Stimulated activated CD8-positive, alpha-beta memory T cell treated with anti-CD3 and anti-CD28 coated beads, Interleukin-4, amount 100 ng/mL, for 48 hours (primary cell): ENCODE data around the gene FGF14.

ENCODE experiments used
- DNase-seq: peaks from one replicate; pipeline ENCODE4 v3.0.0-alpha.2; 2020

FGF14 gene

GRCh38 chr13:101837288-101837687, 564.6 kb downstream of the FGF14 start:
- DNase-seq: no peak

GRCh38 chr13:101835920-101836319, 565.9 kb downstream of the FGF14 start:
- no peak for DNase-seq

GRCh38 chr13:101833671-101834070, 568.2 kb downstream of the FGF14 start:
- DNase-seq: no peak

- DNase-seq: no peak
Measured at GRCh38 chr13:101830035-101830434, 571.8 kb downstream of the FGF14 start.

GRCh38 chr13:101829484-101829883, 572.4 kb downstream of the FGF14 start:
- no peak for DNase-seq

- no peak for DNase-seq
Measured at GRCh38 chr13:101828119-101828518, 573.7 kb downstream of the FGF14 start.

GRCh38 chr13:101817898-101818297, 584.0 kb downstream of the FGF14 start:
- no peak for DNase-seq

- no peak for DNase-seq
Measured at GRCh38 chr13:101811881-101812280, 590.0 kb downstream of the FGF14 start.

GRCh38 chr13:101811284-101811839, 590.5 kb downstream of the FGF14 start:
- DNase-seq: no peak

- no peak for DNase-seq
Measured at GRCh38 chr13:101799196-101799595, 602.7 kb downstream of the FGF14 start.

- no peak for DNase-seq
Measured at GRCh38 chr13:101798437-101798836, 603.4 kb downstream of the FGF14 start.

- DNase-seq: no peak
Measured at GRCh38 chr13:101795460-101795859, 606.4 kb downstream of the FGF14 start.

GRCh38 chr13:101795025-101795424, 606.8 kb downstream of the FGF14 start:
- no peak for DNase-seq

- DNase-seq: no peak
Measured at GRCh38 chr13:101792189-101792588, 609.7 kb downstream of the FGF14 start.

- no peak for DNase-seq
Measured at GRCh38 chr13:101785858-101786257, 616.0 kb downstream of the FGF14 start.

- DNase-seq: no peak
Measured at GRCh38 chr13:101784313-101784712, 617.5 kb downstream of the FGF14 start.

GRCh38 chr13:101783554-101783953, 618.3 kb downstream of the FGF14 start:
- no peak for DNase-seq

- DNase-seq: no peak
Measured at GRCh38 chr13:101780211-101780610, 621.6 kb downstream of the FGF14 start.

GRCh38 chr13:101779147-101779546, 622.7 kb downstream of the FGF14 start:
- no peak for DNase-seq

- DNase-seq: no peak
Measured at GRCh38 chr13:101775267-101775666, 626.6 kb downstream of the FGF14 start.

GRCh38 chr13:101774393-101774792, 627.5 kb downstream of the FGF14 start:
- no peak for DNase-seq

- no peak for DNase-seq
Measured at GRCh38 chr13:101773062-101773461, 628.8 kb downstream of the FGF14 start.

GRCh38 chr13:101767131-101767530, 634.7 kb downstream of the FGF14 start:
- no peak for DNase-seq

- DNase-seq: no peak
Measured at GRCh38 chr13:101763191-101763590, 638.7 kb downstream of the FGF14 start.

GRCh38 chr13:101757446-101758039, 644.3 kb downstream of the FGF14 start:
- no peak for DNase-seq
